ENCODE measurements around the gene RASGRP4.
A peak's percentile ranks its signal among the peaks of the same experiment; 100 is the strongest.

- TF ChIP-seq JUN (IDR thresholded peaks at IDR 0.05): no peak
- peak in 1 of 2 experiments; percentile 24; a peak in 1 of 4 replicates for TF ChIP-seq CEBPB (IDR thresholded peaks at IDR 0.05)
- TF ChIP-seq EP300 (IDR thresholded peaks at IDR 0.05): no peak
- TF ChIP-seq ELK1 (IDR thresholded peaks at IDR 0.05; ENCODE audit: low read depth, low read length): no peak
- TF ChIP-seq HOXA7 (CRISPR knock-in tag; IDR thresholded peaks at IDR 0.05): no peak
- no peak for TF ChIP-seq CTCF (IDR thresholded peaks at IDR 0.05)
- no peak for TF ChIP-seq RAD21 (conservative IDR thresholded peaks at IDR 0.05 in 1 of 2, IDR thresholded peaks at IDR 0.05 in 1 of 2)
- TF ChIP-seq ZFP36 (IDR thresholded peaks at IDR 0.05; ENCODE audit: borderline replicate concordance, partially characterized antibody): no peak
- no peak for TF ChIP-seq REST (IDR thresholded peaks at IDR 0.05)
- no peak for TF ChIP-seq POLR2A (IDR thresholded peaks at IDR 0.05; ENCODE audit: low read length)
Measured at GRCh38 chr19:38409631-38410133, 16.3 kb downstream of the RASGRP4 start.

All from A549 (cell line).